GM23338 (cell line): ENCODE measurements around the gene CRYZ. TPM values are rescaled to one million over a fixed set of nuclear protein-coding genes. Genes with fewer than 3 reads are reported as not detected.

Source experiments
- ATAC-seq: fragments of 200-7000 bp; cut with Tn5 transposase; 3 replicates; pipeline ENCODE4 v1.9.1; 2020
- DNase-seq: peaks from one replicate; pipeline ENCODE4 v3.0.0-alpha.2; 2015; ENCODE audit warnings: low spot score
- H2AFZ ChIP-seq: fragments of 200-600 bp; sonication (generic); 2 replicates; pipeline ENCODE4 v1.8.0; 2016; ENCODE audit warnings: antibody characterized with exemption, mild to moderate bottlenecking, moderate library complexity
- H3F3A ChIP-seq: fragments of 200-600 bp; sonication (generic); replicated peaks from 2 replicates; pipeline ENCODE4 v1.8.0; 2017; ENCODE audit warnings: antibody characterized with exemption, mixed run types, low read depth
- H3K27ac ChIP-seq: fragments of 200-600 bp; sonication (generic); 2 replicates; pipeline ENCODE4 v1.6.1; 2016; ENCODE audit warnings: low read depth
- H3K27me3 ChIP-seq: fragments of 200-600 bp; sonication (generic); 2 replicates; pipeline ENCODE4 v1.8.0; 2016; ENCODE audit warnings: mild to moderate bottlenecking, mixed run types, moderate library complexity; ENCODE audit not compliant: insufficient read depth
- H3K36me3 ChIP-seq: fragments of 200-600 bp; sonication (generic); 2 replicates; pipeline ENCODE4 v1.8.0; 2016; ENCODE audit warnings: mild to moderate bottlenecking; ENCODE audit not compliant: insufficient read depth
- H3K4me1 ChIP-seq: fragments of 200-600 bp; sonication (generic); 2 replicates; pipeline ENCODE4 v1.8.0; 2016; ENCODE audit warnings: mild to moderate bottlenecking, moderate library complexity; ENCODE audit not compliant: insufficient read depth
- H3K4me2 ChIP-seq: fragments of 200-600 bp; sonication (generic); 2 replicates; pipeline ENCODE4 v1.7.1; 2017; ENCODE audit warnings: mixed run types
- H3K4me3 ChIP-seq: fragments of 200-600 bp; sonication (generic); 2 replicates; pipeline ENCODE4 v1.6.1; 2016; ENCODE audit warnings: mixed run types
- H3K79me2 ChIP-seq: fragments of 200-600 bp; sonication (generic); replicated peaks from 2 replicates; pipeline ENCODE4 v1.8.0; 2017; ENCODE audit warnings: mild to moderate bottlenecking; ENCODE audit not compliant: insufficient read depth
- H3K9me2 ChIP-seq: fragments of 200-600 bp; sonication (generic); 2 replicates; pipeline ENCODE4 v1.8.0; 2017; ENCODE audit not compliant: insufficient read depth
- H4K20me1 ChIP-seq: fragments of 200-600 bp; sonication (generic); replicated peaks from 2 replicates; pipeline ENCODE4 v1.8.0; 2017; ENCODE audit warnings: mild to moderate bottlenecking; ENCODE audit not compliant: insufficient read depth
- H3K27ac Mint-ChIP-seq: 2 replicates; pipeline ENCODE4 v1.8.0; 2020; ENCODE audit warnings: inconsistent platforms, mild to moderate bottlenecking, moderate library complexity, mixed read lengths
- H3K27me3 Mint-ChIP-seq: 3 replicates; pipeline ENCODE4 v1.8.0; 2022; ENCODE audit warnings: low read depth, mild to moderate bottlenecking, moderate library complexity, mixed read lengths, inconsistent platforms; ENCODE audit not compliant: insufficient read depth, poor library complexity
- H3K36me3 Mint-ChIP-seq: 3 replicates; pipeline ENCODE4 v1.8.0; 2021; ENCODE audit warnings: low read depth, mild to moderate bottlenecking, inconsistent platforms, moderate library complexity, mixed read lengths
- H3K4me1 Mint-ChIP-seq: 3 replicates; pipeline ENCODE4 v1.8.0; 2020; ENCODE audit warnings: mild to moderate bottlenecking, inconsistent platforms, mixed read lengths
- H3K4me3 Mint-ChIP-seq: 3 replicates; pipeline ENCODE4 v1.8.0; 2021; ENCODE audit warnings: moderate library complexity, mild to moderate bottlenecking, inconsistent platforms, mixed read lengths
- H3K9me3 Mint-ChIP-seq: 3 replicates; pipeline ENCODE4 v1.8.0; 2020; ENCODE audit warnings: moderate library complexity, mild to moderate bottlenecking, inconsistent platforms, mixed read lengths
- ETS1 ChIP-seq: IDR thresholded peaks from 2 replicates; pipeline ENCODE4 v1.6.1; 2016; ENCODE audit warnings: antibody characterized with exemption
- EZH2 ChIP-seq: fragments of 200-600 bp; sonication (generic); IDR thresholded peaks from one replicate; pipeline ENCODE4 v1.8.0; 2017; ENCODE audit warnings: antibody characterized with exemption, mild to moderate bottlenecking, low read depth; ENCODE audit not compliant: unreplicated experiment
- EZH2phosphoT487 ChIP-seq: fragments of 200-600 bp; sonication (generic); IDR thresholded peaks from one replicate; pipeline ENCODE4 v1.8.1; 2018; ENCODE audit warnings: antibody characterized with exemption; ENCODE audit not compliant: unreplicated experiment
- JUNB ChIP-seq: IDR thresholded peaks from one replicate; pipeline ENCODE4 v1.6.1; 2016; ENCODE audit warnings: antibody characterized with exemption; ENCODE audit not compliant: unreplicated experiment
- NANOG ChIP-seq: IDR thresholded peaks from 2 replicates; pipeline ENCODE4 v1.6.1; 2016; ENCODE audit warnings: antibody characterized with exemption, borderline replicate concordance
- POLR2AphosphoS5 ChIP-seq: IDR thresholded peaks from 2 replicates; pipeline ENCODE4 v1.6.1; 2016; ENCODE audit warnings: antibody characterized with exemption, low read depth
- REST ChIP-seq: IDR thresholded peaks from one replicate; pipeline ENCODE4 v1.6.1; 2018; ENCODE audit warnings: antibody characterized with exemption; ENCODE audit not compliant: unreplicated experiment
- STAT1 ChIP-seq: IDR thresholded peaks from one replicate; pipeline ENCODE4 v1.6.1; 2016; ENCODE audit warnings: antibody characterized with exemption; ENCODE audit not compliant: unreplicated experiment
- ZNF331 ChIP-seq: fragments of 250-450 bp; sonication (Bioruptor Pico); IDR thresholded peaks from 2 replicates; pipeline ENCODE4 v1.5.0; 2020; ENCODE audit warnings: low read depth, mild to moderate bottlenecking, moderate library complexity
- ZNF462 ChIP-seq: fragments of 250-450 bp; sonication (Bioruptor Pico); IDR thresholded peaks from 2 replicates; pipeline ENCODE4 v1.5.0; 2020; ENCODE audit warnings: mild to moderate bottlenecking, moderate library complexity
- polyA plus RNA-seq: library from polyadenylated mRNA; unstranded; fragments of >200 nt; fragmentation: Nextera tagmentation; extraction: Ambion mirVana; gene quantifications from 2 replicates; pipeline ENCODE4 v1.2.1, GENCODE V29; 2016
- total RNA-seq: library from RNA; depleted of rRNA; stranded (reverse); fragments of >200 nt; shearing (Covaris generic); gene quantifications from 2 replicates; pipeline ENCODE4 v1.2.3, GENCODE V29; 2014

The CRYZ gene
- total and polyA plus RNA-seq, 2 experiments from 2014 or later: 45.7 to 57.8 TPM

- no peak for TF ChIP-seq ZNF462 (CRISPR knock-in tag)
Measured at GRCh38 chr1:74693473-74693872, 39.4 kb downstream of the CRYZ start (continued).

- Mint-ChIP-seq H3K36me3 (no peaks in the 10 kb centered on the region), H3K27me3 (no peaks in the 10 kb centered on the region), H3K27ac (no peak overlapping the region), H3K4me3 (no peak overlapping the region), H3K4me1 (peaks cover 9% of the 10 kb centered on the region), H3K9me3 (no peaks in the 10 kb centered on the region)
- H4K20me1 ChIP-seq: no peaks in the 10 kb centered on the region
- no peak overlapping the region for H3K4me2 ChIP-seq
- DNase-seq (no peak), ATAC-seq (no peak)
- H3K4me3 ChIP-seq: no peak overlapping the region
- no peak overlapping the region; the same call in 1 of the 2 replicates for H2AFZ ChIP-seq
- no peaks in the 10 kb centered on the region for H3K9me2 ChIP-seq
- H3K27ac ChIP-seq: no peak overlapping the region
- no peaks in the 10 kb centered on the region for H3K4me1 ChIP-seq
- no peaks in the 10 kb centered on the region for H3F3A ChIP-seq
- no peaks in the 10 kb centered on the region for H3K36me3 ChIP-seq
- H3K27me3 ChIP-seq: no peaks in the 10 kb centered on the region
- no peaks in the 10 kb centered on the region for H3K79me2 ChIP-seq
- TF ChIP-seq ETS1: no peak
- no peak for TF ChIP-seq NANOG
- no peak for TF ChIP-seq JUNB
- no peak for TF ChIP-seq ZNF331 (CRISPR knock-in tag)
- TF ChIP-seq STAT1: no peak
- TF ChIP-seq EZH2: no peak
- no peak for TF ChIP-seq POLR2AphosphoS5
- no peak for TF ChIP-seq REST
- TF ChIP-seq EZH2phosphoT487: no peak
Measured at GRCh38 chr1:74690909-74691308, 41.9 kb downstream of the CRYZ start.
